HL-60/S4 (cell line): ENCODE measurements around the gene DCLK1.

Experiments
- in situ Hi-C: fragments of 300-500 bp; cut with MboI; formaldehyde crosslinking; loops from 2 replicates; pipeline ENCODE4 v1.14.3; 2022; ENCODE audit warnings: low sequenced_read_pairs

Gene DCLK1

DNA sequence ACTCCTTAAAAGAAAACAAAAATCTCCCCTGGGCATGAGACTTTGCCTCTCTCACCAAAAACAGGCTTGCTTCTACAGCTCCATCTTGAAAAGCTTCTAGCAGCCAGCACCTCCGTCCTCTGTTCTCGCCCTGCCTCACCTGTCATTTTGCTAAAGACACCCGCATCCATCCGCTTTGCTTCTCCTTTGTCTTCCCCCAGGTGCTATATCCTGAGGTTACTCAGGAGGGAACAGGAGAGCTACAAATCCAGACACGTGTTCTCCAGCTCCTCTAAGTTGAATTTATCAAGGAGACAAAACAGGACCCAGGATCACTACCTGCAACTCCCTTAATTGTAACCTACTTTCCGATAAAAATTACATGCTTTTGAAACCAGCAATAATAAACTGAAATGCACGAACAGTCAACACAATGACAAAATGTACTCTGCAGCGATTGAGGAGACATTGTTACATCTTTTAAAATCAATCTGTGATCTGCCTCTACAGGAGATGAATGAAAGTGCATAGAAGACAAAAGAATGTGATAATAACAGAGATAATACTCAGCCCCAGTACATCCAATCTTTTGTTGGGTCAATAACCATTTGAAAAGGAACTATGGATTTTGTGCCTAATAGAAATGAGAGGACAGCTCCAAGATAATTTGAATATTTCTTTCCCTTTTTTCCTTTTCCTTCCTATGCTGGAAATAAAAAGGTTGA is 221.2 kb downstream of the DCLK1 start:
- in situ Hi-C loops = no loop called here

DNA sequence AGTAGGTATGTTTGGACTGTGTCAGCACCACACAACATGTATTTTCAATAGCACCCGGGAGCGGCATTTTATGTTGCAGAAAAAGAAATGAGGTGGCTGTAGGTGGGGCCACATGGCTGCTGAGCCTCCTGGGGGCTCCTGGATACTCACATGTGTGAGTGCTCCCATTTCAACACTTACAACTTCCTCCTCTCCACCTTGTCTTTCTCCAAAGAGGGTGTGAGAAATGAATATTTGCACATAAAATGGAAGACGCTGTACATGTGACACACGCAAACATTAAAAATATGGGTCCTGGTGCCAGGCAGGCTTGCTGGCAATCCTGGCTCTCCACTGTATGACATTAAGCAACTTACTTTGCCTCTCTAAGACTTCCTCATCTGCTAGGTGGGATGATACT is 222.1 kb downstream of the DCLK1 start:
- in situ Hi-C loops = no loop called here

DNA sequence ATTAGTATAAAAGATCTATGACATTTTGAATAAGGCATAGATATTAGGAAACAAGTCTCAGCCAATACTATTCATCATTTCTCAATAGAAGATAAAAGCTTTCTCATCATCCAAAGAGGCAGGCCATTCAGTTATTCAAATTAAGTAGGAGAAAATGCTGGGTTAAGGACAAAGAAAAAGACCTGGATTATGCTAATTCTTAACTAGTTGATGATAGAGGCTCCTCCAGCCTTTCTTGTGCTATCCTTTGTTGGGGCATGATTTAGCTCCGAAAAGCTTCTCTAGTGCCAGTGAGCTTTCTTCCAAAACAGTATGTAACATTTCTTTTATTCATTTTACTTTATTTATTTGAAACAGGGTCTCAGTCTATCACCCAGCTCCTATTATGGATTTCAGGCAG is 223.0 kb downstream of the DCLK1 start:
- in situ Hi-C loops = no loop called here

DNA sequence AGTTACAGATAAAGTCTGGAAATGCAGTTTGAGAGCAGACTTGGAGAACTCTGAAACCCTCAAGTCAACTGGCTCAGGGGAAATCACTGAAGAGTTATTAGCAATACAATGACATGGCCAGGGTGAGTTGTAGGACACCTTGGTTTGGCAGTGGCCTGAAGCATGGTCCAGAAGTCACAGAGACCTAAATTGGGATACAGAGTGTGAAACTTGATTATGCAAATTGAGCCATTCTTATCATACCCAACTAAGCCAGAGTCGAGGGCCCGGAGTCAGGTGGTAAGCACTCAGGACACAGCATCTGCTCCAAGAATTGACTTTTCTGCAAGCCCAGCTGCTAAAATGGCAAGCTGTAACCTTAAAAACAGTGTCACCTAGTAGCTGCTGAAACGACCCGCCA is 224.5 kb downstream of the DCLK1 start:
- in situ Hi-C loops = no loop called here

DNA sequence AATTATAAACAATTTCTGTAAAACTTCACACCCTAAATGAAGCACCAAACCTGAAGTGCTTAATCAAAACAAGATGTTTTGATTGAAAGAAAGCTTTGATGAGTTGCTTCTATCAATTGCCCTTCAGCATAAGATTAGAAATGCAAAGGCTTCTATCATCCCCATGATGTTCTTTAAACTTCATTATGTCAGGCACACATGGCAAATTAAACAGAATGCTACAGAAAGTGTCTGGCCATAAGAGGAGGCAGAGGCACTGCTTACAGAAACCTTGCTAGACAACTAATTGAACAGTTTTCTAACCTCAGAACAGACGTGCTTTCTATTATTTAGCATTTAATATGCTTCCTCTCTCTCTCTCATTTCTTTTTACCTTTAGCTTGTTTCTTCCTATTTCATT is 228.1 kb downstream of the DCLK1 start:
- in situ Hi-C loops = no loop called here

DNA sequence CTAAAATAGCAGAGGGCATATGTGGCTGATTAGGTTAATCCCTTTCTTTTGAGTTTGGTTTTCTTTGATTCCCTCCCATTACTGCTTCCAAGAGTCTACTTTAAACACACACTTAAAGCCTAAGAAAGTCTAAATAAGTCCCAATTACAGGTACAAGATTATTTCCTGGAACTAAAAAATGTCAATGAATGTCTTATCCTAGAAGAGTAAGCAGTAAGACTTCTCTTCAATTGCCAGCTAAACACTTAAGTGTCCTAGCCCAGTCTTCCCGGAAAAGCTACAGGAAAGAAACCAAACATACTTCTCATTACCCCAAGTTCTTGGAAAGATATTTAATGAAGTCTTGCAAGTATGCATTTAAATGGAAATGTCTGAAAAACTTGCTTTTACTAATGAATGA is 233.1 kb downstream of the DCLK1 start:
- in situ Hi-C loops = no loop called here

DNA sequence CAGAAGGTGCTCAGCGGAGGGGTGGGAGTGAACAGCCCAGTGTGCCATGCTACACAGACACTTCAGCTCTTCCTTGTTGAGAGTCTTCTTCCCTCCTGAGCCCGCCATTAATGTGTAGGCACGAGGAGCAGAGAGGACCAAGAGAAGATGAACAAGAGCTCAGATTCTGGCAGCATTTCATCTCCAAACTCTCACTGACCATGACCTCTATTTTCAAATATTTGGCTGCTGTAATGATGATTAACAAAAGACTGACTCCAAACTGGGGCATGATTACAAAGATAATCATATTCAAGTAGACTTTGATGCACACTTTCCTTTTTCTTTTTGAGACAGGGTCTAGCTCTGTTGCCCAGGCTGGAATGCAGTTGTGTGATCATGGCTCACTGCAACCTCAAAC is 236.5 kb downstream of the DCLK1 start:
- in situ Hi-C loops = no loop called here

DNA sequence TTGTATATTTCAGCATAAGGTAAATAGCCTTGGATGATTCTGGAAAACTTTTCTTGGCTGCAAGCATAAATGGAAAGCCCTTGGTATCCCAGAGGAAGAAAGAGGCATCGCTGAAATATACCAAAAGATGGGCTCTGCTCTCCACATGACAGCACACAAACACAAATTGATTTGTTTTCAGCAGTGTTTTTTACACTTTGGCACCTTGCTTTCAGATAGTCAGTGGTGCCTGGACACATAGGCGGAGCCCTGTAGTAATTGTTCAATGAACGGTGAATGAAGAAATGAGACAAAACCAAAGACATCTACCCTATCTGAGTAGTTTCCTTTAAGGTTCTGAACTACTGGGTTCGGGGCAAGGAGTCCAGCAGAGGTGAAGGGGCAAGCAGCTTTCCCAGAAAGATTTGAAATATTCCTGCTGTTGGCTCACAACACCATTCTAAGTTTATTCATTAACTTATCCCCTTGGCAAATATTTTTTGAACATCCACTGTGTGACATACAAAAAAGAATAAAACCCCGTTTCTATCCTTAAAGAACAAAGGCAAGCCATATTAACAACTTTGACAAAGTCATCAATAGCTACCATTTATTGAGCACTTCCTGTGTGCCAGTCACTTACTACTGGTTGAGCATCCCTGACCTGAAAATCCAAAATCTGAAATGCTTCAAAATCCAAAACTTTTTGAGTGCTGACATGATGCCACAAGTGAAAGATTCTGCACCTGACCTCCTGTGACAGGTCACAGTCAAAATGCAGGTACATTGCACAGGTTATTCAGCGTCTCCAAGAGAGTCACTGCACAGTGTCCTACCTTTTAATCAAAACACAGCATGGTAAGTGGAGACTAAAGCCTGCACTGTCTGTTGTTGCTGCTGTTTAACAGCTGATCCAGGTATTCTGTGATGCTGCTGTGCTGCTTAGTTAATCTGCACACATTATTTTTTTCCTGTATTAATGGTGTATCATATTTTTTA is 238.1 kb downstream of the DCLK1 start:
- in situ Hi-C loops = no loop called here

DNA sequence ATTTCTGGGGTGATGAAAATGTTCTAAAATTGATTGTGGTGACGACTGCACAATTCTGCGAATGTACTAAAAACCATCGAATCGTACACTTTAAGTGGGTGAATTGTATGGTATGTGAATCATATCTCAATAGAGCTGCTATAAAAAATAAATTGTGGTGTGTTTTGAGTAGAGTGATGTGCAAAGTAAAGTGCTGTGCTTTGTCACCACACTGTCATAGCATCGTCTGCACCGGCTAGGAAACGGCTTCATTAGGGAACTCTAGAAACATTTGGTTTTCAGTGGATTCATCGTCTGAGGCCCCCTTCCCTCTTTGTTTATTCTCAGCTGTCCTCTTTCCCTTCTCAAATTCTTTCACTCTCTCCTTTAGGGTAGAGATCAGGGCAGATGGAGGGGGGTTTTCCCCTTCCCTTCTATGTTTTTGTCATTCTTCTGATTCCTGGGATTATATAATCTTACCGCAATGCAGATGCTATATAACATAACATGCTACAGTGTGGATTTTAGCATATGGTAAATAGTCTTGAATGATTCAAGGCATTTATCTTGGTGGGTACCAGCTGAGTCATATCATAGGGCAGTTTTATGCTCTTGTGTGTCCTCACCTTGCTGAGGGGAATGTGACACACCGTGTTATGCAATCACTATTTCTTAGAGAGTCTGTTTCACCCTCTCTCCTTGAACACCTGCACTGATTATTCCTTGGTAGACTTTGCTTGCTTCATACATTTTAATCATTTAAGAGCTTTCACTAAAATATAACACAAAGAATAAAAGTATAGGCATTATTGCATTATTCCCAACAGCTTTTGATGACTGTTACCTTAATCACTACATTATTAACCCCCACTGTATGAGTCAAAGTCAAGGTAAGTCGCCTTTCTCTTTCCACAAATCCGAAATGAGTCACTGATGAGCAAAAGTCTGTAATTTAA is 239.4 kb downstream of the DCLK1 start:
- in situ Hi-C loops = no loop called here

DNA sequence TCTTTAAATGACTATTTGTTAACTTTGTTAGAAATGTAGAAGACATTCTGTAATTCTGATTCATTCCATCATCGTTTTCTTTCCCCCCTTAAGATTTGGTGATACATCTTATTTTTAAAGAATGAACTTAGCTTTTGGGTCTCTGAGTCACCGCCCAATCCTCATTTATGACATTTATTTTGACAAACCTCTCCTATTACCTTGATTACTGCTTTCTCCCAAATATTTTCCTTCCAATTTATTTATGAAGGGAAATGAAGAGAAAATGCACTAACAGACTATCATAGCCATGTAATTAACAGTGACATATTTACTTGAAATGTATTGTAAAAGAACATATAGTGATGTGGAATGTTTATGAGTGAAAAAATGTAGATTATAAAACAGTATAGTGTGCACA is 241.6 kb downstream of the DCLK1 start:
- in situ Hi-C loops = no loop called here

DNA sequence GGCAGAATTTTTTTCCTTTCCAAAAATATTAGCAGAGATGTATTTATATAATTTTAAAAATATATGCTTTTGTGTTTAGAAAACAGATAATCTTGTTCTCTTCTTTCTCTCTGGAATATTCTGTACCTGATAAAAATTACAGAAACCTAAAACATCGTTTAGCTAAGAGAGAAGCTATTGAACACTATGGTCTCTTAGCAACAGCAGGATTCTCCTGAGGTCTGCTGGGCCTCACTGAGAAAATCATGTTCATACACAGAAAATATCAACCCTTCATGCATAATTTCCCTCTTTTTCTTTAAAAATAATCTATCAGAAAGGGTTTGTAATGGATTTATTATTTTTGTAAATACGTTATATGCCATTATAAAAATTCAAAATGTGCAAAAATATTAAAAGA is 242.2 kb downstream of the DCLK1 start:
- in situ Hi-C loops = no loop called here

DNA sequence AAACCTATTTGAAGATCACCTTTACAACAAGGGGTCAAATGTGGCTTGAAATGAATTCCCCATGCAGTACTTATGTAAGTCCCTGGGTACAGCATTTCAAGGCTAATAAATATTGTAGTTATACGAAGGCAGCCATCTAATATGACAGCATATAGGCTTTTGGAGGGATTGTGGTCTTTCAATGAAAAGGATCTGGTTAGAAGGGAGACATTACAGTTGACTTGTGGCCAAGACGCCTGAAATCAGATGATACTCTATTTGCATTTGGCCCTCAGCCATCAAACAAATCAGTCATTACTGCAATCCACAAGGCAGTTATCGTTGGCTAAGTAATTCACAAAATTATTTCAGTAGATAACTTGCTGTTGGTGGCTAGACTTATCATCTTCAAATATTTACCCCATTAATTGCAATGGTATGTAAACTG is 242.7 kb downstream of the DCLK1 start:
- in situ Hi-C loops = no loop called here

DNA sequence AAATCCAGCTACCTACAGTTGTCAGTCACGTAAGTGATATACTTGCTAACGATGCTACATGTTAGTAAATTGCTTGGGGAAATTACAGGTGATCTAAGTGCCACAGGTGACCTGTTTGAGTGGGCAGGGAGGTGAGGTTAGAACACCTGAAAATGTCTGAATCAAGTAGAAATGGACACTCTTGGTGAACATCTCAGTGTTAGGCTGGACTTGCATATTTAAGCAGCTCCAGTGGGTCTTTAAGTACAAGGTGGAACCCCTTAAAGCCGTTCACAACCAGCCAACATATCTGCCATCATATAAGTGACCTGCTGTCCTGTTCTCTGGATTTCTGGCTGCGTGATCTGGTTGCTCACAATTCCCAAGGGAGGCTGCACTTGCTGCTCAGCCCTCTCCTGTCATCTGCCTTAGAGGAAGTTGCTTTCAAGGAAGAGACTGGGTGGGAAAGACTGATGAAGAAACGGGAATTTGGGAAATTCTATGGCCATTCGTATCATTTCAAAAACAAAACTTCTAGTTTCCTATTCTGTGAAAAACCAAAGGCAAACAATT is 244.0 kb downstream of the DCLK1 start:
- in situ Hi-C loops = no loop called here

DNA sequence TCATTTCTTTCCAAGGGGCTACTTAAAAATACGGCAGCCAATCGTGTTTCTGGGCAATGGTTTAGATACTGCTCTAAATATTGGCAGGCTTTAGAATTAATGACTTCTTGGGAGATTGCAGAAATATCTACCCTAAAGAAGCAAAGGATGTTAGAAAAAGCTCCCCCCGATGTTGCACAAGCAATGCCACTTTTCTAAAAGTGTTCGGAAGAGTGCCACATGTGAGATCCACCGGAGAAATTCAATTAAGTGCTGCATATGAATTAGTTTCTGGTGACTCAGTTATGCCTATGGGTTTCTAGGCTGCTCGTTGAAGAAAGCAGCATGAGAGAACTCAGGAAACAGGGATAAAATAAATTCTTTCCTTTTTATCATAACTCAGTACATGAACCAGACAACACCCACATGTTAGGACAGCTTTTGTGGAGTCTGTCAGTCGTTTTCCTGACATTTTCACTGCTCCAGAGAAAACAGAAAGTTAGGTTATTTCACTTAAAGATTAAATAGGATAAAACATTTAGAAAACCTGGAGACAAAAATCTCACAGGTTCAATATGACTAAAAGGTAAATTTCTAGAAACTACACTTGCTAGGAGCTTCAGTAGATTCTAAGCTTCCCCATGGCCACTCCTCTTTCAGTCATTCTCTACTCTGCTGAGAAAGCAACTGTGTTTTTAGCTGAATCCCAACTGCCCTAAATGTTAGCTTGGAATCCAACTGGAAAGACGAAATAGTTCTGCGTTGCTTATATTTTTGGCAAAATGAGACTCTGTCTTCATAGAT is 244.7 kb downstream of the DCLK1 start:
- in situ Hi-C loops = no loop called here

DNA sequence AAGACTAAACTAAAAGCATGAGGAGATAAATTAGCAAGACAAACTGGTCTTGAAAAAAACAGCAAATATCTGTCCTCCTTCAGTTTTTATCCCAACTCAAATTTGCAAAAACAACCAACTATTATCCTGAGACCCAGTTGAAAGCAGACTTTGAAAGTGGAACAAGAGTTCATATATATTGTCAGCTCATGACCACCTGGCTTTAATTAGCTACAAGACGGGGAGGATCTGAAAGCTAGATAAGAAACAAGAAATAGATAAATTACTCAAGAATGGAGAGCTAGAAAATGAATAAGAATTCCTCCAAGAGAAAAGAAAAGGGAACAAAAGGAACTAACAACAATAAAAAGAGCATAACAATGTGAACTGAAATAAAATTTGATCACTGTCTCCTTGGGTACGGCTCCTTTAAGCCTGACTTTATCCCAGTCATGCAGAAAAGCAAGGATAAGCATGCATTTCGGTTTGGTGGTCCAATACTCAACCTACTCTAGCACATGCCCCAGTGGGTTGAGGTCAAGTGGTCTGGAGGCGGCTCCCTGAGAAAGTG is 246.9 kb downstream of the DCLK1 start:
- in situ Hi-C loops = no loop called here

DNA sequence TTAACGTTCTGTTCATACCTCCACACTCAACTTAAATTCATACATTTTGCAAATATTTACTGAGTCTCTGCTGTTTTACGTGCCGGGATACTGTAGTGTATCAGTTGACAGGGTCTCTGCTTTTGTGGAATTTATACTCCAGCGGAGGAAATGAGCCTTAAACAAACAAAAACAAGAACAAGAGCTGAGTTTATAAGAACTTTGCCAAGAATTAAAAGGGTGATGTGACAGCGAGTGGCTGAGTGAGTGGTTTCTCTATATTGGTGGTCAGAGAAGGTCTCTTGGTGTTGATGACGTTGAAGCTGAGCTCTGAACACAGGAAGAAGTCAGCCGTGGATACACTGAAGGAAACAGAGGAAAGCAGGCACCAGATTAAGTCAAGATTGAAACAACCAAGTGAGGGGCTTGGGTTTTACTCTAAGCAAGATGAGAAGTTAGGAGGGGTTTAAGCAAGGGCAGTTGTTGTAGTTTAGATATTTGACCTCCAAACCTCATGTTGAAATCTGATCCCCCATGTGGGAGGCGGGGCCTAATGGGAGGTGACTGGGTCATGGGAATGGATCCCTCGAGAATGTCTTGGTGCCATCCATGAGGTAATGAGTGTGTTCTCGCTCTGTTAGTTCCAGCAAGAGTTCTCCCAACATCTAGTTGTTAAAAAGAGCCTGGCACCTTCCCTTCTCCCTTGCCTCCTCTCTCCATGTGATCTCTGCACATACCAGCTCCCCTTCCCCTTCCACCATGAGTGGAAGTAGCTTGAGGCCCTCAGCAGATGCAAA is 248.3 kb downstream of the DCLK1 start:
- in situ Hi-C loops = no loop called here

DNA sequence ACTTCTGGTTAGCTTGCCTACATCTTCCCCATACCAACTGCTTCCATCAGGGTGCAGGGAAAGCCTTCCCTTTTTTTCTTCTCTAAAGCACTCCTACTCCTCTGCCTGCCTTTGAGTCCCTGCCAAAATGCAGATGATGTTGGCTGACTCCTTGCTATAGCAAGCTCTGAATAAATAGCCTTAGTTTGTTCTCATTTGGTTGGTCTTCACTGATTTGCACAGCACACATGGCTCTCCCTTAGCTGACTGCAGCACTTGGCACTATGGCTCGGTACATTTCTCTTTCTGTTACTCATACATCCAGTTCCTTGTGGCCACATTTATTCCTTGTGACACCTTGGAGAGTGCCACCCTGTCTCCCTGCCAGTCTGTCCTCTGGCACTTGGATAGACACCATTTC is 249.8 kb downstream of the DCLK1 start:
- in situ Hi-C loops = no loop called here

DNA sequence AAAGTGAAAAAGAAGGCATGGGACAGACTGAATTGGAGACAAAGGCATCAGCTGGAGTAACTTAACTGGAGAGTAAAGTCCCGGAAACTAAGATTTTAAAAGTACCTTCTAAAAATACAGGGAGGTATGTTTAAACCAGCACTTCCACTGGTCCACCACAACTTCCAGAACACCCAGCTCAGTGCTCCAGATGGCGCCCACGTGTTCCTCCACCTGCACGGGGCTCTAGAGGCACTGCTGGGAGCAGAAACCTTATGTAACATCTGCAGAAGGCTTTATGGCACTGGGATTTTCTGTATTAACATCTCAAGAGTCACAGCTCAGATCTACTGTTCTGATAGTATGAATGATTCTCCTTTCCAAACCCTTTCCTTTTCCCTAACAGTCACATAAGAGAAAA is 252.1 kb downstream of the DCLK1 start:
- in situ Hi-C loops = no loop called here

DNA sequence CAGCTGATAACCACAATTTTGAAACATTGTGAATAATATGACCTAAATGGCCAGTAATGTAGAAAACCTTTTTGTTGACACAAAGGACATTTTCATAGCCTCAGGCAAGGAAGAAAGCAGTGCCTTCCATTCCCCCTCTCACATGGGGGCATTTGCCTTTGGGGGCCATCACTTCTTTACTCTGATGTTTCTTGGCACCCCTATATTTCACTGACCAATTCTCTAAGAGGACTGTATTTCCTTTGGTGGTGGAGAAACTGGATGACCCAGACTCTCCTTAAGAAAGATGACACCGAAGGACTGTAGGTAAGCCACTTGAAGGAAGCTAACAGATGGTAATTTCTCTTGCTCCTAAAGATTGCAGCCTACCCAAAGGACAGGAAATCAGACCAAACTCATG is 254.6 kb downstream of the DCLK1 start:
- in situ Hi-C loops = no loop called here
